Activated T-cell treated with anti-CD3 and anti-CD28 coated beads, Interleukin-2, amount 50 U/mL, for 48 hours (primary cell): ENCODE measurements around the gene LMF2.
"Not testable (repeated sequence)": the region's sequence is repeated elsewhere in the genome, so short reads cannot be mapped to it uniquely, and the experiment has no call there.

Source experiments
- DNase-seq, 2 experiments: peaks; one replicate each; pipeline ENCODE4 v3.0.0-alpha.2; 2020

LMF2 gene

DNA sequence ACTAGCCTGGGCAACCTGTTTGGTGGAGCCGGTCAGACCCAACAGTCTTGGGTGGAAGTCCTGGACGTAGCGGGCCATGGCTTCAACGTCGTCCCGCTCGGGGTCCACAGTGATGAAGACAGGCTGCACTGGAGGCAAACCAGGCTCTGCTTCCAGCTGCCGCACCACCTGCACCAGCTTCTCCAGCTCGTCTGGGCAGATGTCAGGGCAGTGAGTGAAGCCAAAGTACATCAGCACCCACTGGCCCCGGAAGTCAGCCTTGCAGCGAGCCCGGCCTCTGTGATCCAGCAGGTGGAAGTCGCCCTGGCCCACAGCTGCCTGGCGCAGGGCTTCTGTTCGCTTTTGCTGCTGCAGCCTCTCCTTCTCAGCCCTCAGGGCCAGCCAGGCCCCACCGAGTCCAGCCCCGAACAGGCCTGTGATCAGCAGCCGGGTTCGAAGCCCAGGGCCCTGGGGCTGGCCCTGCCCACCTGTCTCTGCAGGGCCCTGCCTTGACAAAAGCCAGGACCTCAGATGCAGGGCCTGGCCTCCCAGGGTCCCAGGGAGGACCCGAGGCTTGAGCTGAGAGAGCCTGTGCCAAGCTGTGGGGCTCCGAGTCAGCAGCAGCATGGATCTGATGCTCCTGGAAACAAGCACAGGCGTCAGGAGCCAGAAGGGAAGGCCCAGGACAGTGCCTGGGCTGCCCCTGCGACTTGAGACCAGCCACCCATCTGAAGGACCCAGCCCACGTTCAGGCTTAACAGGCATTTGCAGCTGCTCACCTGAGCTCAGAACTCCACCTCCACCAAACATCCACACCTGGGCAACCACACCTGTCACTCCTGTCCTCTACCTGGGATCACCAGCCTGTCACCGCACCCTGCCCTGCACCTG, 16.5 kb upstream of the LMF2 start:
- peak in 1 of 2 experiments; percentile 32 for DNase-seq

DNA sequence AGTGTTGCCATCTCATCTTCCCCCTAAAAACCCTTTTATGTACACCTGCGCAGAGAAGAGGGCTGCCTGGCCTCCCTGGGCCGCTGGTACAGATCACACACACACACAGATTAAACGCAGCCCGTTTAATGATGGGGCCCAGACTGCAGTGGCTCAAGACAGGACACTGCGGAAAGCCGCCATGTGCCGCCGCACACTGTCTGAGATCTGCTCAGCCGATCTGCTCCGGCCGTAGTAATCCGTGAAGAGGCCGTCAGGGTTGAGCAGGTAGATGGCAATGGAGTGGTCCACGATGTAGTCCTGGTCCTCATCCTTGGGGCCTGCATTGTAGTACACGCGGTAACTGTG, 15.9 kb upstream of the LMF2 start:
- no peak for DNase-seq

DNA sequence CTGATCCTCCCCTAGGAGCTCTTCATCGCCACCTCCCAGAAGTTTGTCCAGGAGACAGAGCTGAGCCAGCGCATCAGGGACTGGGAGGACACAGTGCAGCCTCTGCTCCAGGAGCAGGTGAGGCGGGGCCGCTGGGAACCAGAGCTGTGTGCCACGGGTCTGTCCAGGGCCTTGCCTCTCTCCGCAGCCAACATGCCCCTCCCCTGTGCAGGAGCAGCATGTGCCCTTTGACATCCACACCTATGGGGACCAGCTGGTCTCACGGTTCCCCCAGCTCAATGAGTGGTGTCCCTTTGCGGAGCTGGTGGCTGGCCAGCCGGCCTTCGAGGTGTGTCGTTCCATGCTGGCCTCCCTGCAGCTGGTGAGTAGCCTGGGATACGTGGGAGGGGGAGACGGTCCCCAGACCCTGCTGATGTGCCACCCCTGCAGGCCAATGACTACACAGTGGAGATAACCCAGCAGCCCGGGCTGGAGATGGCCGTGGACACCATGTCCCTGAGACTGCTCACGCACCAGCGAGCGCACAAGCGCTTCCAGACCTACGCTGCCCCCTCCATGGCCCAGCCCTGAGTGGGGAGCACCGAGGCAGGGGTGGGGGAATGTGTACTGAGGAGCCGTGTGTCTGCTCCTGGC, 15.4 kb upstream of the LMF2 start:
- DNase-seq, result no peak

DNA sequence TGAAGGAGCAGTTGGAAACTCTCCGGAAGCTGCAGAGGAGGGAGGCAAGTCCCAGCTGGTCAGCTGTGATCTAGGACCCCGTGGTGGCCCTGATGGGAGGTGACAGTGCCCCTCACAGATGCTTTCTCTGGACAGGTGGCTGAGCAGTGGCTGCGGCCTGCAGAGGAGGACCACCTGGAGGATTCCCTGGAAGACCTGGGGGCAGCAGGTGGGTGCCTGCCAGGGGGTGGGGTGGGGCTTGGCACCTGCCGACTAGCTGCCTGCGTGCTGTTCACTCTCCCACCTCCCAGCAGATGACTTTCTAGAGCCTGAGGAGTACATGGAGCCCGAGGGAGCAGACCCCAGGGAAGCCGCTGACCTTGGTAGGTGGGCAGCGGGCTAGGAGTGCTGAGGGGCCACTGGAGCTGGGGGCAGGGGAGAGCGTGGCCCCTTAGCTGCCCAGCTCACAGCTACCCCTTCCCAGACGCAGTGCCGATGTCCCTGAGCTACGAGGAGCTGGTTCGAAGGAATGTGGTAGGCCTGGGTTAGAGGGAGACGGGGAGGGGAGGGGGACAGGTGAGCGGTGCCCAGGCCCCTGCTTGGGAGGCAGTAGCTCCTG, 14.8 kb upstream of the LMF2 start:
- DNase-seq, result no peak

DNA sequence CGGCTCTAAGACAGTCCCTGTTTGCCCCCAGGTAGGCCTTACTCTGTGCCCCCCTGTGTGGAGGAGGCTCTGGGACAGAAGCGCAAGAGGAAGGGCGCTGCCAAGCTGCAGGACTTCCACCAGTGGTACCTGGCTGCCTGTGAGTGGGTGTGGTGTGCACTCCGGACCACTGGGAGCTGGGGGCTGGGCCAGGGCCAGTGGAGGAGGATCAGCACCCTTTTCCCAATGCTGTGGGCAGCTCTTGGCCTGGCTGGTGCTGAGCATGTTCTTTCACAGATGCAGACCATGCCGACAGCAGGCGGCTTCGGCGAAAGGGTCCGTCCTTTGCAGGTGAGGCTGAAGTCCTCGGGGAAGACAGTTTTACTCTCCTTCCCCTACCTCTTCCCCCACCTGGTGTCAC, 14.2 kb upstream of the LMF2 start:
- DNase-seq, result no peak

DNA sequence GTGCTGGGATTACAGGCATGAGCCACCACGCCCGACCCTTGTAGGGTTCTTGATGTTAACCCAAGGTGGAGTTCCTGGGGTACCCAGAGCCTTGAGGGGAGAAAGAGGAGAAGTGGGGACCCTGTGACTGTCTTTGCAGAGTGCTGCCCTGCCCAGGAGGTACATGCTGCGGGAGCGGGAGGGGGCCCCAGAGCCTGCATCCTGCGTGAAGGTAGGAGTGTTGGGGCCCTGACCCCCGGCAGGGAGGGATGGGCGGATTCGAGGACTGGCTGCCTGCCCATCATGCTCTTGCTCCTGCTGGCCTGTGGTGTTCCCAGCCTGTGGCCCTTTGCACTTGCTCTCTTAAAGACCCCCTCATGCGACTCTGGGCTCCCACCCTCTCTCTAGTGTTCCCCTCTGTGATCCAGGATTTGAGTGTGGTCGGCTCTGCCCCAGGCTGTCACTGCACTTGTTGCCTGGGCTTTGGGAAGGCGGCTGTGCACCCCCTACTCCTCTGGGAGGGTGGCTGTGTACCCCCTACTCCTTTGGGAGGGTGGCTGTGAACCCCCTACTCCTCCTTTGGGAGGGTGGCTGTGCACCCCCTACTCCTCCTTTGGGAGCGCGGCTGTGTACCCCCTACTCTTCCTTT, 13.4 kb upstream of the LMF2 start:
- no peak for DNase-seq

DNA sequence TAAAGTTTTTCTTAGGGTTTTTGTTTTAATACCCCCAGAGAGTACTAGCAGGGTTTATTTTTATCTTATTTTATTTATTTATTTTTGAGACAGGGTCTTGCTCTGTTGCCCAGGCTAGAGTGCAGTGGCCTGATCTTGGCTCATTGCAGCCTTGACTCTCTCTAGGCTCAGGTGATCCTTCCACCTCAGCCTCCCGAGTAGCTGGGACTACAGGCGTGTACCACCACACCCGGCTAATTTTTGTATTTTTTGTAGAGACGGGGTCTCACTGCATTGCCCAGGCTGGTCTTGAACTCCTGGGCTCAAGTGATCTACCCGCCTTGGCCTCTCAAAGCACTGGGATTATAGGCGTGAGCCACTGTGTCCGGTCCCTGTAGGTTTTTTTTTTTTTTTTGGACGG, 12.7 kb upstream of the LMF2 start:
- DNase-seq, result not testable (repeated sequence)

DNA sequence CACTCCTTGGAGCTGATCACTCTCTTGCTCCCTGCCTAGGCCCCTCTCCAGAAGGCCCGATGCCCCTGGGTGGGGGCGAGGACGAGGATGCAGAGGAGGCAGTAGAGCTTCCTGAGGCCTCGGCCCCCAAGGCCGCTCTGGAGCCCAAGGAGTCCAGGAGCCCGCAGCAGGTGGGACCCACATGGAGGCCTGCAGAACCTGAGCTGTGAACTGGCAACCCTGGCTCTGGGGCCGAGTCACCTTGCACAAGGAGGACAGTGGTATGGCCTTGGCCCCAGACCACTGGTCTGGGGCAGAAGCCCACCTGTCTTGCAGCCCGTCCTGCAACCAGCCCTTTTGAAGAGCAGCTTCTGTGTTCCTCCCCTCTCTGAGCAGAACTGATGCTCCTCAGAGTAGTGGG, 11.6 kb upstream of the LMF2 start:
- DNase-seq, result no peak

DNA sequence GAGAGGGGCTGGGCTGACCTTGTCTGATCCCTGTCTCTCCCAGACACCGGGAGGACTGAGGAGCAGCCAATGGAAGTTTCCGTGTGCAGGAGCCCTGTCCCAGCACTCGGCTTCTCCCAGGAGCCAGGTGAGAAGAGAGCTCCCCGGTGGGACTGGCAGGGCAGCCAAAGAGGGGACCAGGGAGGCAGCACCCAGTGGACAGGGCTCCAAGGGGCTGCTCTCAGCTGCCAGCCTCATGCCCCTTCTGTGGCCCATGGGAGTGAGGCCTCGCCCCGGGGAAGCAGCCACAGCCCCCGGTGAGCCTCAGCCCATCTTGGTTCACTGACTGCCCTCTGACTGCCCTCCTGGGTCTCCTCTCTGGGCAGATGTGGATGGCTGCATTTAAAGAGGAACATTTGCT, 11.1 kb upstream of the LMF2 start:
- DNase-seq, result no peak

DNA sequence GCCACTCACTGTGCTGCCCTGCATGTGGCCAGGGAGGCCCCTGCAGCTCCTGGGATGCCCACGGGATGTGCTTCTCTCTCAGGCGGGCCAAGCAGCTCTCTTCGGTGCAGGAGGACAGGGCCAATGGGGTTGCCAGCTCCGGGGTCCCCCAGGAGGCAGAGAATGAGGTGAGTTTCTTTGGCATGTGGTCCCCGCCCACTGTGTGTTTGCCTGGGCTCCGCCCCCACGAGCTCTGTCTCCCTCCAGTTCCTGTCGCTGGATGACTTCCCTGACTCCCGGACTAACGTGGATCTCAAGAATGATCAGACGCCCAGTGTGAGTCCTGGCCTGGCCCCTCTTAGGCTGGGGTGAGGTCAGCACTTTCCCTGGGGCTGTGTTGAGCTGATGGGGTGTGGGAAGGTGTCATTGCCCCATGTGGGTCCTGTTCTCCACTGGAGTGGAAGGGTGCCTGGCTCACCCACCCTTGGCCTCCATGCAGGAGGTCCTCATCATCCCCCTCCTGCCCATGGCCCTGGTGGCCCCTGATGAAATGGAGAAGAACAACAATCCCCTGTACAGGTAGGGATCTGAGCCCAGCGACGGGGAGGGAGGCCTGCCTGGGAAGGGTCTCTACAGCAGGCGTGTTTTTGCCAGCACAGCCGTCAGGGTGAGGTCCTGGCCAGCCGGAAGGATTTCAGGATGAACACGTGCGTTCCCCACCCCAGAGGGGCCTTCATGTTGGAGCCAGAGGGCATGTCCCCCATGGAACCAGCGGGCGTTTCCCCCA, 10.2 kb upstream of the LMF2 start:
- no peak for DNase-seq

DNA sequence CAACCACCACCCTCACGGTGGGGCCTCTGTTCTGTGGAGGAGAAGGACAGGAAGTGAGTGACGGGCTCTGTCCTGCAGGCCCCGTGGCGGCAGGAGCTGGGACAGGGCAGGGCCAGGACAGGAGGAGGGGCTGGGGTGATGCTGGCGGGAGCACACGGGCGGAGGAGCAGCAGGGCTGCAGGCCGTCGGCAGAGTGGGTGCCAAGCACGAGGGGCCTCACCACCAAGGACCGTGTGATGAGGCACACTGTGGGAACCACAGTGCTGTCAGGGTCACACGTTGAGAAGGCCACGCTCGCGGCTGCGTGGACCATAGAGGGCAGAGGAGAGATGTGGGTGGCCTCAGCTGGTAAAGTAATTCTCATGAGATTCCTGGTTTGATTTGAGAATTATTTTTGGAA, 9.4 kb upstream of the LMF2 start:
- no peak for DNase-seq

DNA sequence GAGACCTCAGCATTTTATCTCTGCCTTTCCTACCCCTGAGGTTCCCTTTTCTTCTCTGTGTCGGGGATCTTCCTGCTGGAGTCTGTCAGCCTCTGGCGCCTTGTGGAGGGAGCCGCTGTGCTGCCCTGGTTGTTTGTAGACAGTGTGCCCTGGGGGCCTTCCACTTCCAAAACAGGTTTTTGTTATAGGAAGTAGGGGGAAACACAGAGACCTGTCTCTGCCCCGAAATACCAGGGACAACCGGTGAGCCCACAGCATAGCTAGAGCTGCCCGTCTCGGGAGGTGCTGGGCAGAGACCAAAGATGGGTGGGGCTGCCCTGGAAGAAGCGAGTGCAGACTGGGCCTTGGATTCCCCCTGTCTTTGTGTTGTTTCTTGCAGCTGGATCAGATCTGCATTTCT, 8.6 kb upstream of the LMF2 start:
- no peak for DNase-seq

DNA sequence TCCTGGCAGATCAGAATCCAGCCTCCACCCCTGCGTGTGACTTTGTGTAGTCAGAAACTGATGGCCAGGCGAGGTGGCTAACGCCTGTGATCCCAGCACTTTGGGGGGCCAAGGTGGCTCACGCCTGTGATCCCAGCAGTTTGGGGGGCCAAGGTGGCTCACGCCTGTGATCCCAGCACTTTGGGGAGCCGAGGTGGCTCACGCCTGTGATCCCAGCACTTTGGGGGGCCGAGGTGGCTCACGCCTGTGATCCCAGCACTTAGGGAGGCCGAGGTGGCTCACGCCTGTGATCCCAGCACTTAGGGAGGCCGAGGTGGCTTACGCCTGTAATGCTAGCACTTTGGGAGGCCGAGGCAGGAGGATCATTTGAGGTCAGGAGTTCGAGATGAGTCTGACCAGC, 5.7 kb upstream of the LMF2 start:
- DNase-seq, result no peak

DNA sequence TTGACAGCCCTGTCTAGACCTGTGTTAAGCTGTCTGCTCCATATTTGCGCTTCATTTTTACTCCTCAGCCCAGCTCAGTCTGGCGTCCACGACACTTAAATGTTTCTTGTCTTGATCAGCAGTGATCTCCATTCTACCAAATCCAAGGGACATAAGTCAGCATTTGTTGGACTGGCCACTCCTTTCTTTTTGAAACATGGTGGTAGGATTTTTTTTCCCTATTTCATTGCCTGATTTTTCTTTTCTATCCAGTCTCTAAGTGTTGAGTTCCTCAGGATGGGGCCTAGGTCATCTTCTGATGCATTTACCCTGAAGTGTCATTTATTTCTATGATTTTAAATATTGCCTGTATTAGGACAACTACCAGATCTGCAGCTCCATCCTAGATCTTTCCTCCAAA, 1.4 kb upstream of the LMF2 start:
- DNase-seq, result no peak

DNA sequence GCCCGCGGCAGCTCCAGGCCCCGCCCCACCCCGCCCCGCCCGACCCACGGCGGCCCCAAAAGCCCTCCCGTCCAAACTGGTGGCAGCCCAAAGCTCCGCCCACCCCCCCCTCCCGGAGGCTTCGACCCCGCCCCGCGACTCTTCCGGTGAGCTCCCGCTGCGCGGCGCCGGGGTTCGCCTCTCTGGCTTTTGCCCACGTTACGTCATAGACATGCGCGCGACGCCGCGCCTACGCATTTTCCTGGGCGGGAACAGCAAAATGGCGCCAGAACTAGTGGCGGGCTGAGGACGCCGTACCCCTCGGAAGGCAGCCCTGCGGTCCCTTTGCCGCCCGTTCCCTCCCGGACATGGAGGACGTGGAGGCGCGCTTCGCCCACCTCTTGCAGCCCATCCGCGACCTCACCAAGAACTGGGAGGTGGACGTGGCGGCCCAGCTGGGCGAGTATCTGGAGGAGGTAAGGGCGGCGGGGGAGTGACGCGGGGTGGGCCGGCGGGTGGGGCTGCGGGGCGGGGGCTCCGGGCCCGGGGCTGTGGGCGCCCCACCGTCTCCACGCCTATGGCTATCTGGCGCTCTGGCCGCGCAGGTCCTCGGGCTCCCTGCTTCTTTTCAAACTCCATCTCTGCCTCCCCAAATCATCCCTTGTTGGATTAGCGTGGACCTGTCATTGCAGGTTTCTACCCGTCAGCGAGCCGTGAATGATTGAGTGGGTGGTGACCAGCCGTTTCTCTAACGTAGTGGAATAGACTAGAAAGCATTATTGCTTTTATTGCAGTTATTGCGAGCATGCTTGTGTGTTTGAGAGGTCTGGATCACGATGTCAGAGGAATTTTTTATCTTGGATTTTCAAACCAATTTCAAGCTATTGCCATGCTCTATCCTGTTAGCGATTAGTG, 736 bp upstream of the LMF2 start, which contains the start of gene NCAPH2:
Gene NCAPH2 (plus strand): TSS at position 234 of the 894 bp plus-strand sequence. CDS start 114 bp downstream, at position 348.
- peak; percentile 99 for DNase-seq

DNA sequence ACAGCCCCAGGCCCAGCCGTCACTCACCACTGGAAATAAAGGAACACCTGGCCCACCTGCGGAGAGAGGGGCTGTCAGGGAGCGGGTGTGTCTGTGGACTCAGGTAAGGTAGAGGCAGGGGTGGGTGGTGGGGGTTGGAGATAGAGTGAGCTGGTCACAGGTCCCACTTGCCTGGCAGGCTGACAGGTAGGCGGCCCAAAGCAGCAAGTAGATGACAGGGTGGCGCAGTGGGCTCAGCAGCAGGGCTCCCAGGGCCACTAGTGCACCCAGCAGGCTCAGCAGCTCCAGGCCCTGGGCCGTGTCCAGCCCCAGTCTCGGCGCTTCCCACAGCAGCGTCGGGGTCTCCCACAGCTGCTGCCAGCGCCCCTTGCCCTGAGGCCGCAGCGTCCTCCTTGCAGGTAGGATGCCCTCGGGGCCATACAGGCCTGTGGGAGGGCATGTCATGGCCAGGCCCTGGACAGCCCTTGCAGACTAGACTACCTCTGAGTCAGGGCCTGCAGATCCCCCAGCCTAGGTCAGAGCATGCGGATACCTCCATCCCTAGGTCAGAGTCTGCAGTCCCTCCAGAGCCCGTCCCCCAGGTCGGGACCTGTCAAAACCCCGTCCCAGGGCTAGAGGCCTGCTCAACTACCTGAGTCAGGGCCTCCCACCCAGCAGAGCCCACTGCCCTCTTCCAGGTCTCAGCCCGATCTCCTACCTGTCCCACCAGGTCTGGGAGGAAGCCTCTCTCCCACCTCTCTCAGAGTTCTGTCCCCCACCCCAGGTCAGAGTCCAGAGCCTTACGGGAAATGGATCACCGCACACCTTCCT, 686 bp downstream of the LMF2 start:
- DNase-seq, result no peak

DNA sequence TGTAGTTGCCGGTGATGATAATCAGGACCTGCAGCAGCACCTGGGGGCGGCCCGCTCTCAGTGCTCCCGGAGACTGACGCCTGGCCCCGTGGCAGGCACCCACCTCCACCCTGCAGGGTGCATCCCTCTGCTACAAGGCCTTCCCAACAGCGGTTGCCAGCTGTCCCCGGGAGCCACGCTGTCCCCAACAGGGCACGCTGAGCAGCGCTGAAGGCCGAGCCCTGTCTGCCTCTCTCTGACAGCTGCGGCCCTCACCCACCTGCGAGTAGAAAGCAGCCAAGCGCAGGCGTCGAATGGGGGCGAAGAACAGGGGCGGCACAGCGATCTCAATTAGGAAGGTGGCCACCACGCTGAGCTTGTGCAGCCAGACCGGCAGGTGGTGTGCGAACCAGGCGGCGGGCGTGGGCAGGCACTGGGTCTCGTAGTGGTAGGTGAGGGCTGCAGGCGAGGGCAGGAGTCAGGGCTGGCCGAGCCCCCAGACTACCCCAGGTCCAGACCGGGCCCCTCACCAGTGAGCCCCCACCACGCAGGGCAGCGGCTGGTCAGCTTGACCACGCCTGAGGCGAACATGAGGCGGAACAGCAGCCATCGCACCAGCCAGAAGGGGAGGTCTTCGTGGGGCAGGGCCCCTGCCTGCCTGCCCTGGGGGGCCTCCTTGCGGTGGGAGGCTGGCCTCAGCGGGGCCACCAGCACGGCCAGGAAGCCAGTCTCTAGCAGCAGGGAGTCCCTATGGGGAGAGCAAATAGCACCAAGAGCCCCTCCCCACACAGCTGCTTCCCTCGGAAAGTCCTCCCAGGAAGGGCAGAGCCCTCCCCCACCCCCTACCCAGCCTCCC, 1.5 kb downstream of the LMF2 start:
- no peak for DNase-seq

DNA sequence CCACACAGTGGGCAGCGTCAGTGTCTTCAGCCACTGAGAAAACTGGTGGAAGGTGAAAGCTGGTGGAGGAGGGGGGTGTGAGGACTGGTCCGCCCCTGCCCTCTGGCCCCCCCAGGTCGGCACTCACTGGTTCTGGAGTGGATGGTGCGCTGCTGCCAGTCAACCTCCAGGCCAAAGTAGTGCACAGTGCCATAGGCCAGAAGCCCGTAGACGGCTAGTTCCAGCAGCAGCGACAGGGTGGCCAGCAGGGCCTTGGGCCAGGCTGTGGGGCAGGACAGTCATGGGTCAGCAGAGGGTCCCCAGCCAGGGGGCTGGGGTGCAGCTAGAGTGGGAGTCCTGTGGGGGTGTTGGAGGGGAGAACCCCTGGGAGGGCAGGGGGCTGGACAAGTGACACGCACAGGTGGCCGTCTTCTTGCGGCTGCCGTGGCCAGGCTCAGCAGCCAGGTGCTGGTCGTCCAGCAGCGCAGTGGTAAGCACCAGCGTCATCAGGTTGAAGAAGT, 2.2 kb downstream of the LMF2 start:
- no peak for DNase-seq

DNA sequence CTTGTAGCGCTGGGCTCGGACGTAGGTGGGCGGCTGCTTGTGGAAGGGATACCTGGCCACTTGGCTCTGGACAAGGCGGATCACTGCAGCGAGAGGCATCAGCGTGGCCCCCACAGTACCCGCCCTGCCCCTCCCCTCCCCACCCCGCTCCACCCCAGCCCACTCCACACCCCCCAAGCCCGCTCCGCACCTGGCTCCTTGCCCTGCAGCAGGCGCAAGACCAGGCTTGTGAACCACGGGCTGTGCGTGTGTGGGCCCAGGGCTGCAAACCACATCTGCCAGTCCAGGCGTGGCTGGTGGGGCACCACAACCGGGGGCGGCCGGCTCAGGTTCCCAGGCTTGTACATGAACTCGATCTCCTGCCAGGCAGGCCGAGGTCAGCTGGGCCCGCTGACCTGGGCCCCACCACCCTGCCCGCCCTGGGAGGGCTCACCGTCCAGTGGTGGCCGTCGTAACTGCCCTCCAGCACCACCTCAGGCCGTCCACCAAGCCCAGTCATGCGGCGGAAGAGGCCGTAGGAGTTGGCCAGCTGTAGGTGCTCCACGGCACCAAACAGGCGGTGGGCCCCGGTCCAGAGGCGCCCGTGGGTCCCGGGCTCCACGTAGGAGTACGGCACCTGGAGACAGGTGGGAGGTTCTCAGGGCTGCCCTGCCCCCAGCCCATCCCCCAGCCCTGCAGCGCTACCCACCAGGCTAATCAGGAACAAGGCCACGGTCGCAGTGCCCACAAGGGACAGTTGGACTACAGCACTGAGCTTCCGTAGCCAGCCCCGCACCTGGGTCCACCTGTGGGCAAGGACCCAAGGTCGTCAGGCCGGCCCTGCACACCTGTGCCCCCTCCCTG, 2.9 kb downstream of the LMF2 start:
- no peak for DNase-seq
